ENCODE results near the gene CERCAM.

GRCh38 chr9:128374221-128374675 lies 46.4 kb upstream of the CERCAM start:
- no peak for TF ChIP-seq CTCF (conservative IDR thresholded peaks at IDR 0.05; ENCODE audit: low read length)
- TF ChIP-seq EZH2phosphoT487 (IDR thresholded peaks at IDR 0.05; ENCODE audit: borderline replicate concordance): no peak
